ENCODE results near the gene NECTIN2.
A peak's percentile ranks its signal among the peaks of the same experiment; 100 is the strongest.
"Not testable (repeated sequence)": the region's sequence is repeated elsewhere in the genome, so short reads cannot be mapped to it uniquely, and the experiment has no call there.

The NECTIN2 gene

GRCh38 chr19:44855606-44856005, 9.5 kb downstream of the NECTIN2 start:
- no peak for DNase-seq

- peak; percentile 47 for DNase-seq
Observed at GRCh38 chr19:44856421-44857083, 10.5 kb downstream of the NECTIN2 start.

GRCh38 chr19:44857837-44858236, 11.7 kb downstream of the NECTIN2 start:
- no peak for DNase-seq

- DNase-seq, result not testable (repeated sequence)
Observed at GRCh38 chr19:44861576-44861975, 15.5 kb downstream of the NECTIN2 start.

GRCh38 chr19:44863990-44864389, 17.9 kb downstream of the NECTIN2 start:
- no peak for DNase-seq

- no peak for DNase-seq
Observed at GRCh38 chr19:44865196-44865767, 19.2 kb downstream of the NECTIN2 start.

GRCh38 chr19:44866664-44867063, 20.6 kb downstream of the NECTIN2 start:
- peak; percentile 28 for DNase-seq

GRCh38 chr19:44867578-44867977, 21.5 kb downstream of the NECTIN2 start:
- DNase-seq, result no peak

GRCh38 chr19:44869733-44870470, 23.8 kb downstream of the NECTIN2 start:
- peak; percentile 34 for DNase-seq

- no peak for DNase-seq
Observed at GRCh38 chr19:44871809-44872208, 25.7 kb downstream of the NECTIN2 start.

GRCh38 chr19:44872661-44873060, 26.6 kb downstream of the NECTIN2 start:
- DNase-seq, result no peak

- no peak for DNase-seq
Observed at GRCh38 chr19:44874317-44874716, 28.2 kb downstream of the NECTIN2 start.

- DNase-seq, result no peak
Observed at GRCh38 chr19:44875666-44876451, 29.8 kb downstream of the NECTIN2 start.

GRCh38 chr19:44876930-44877535, 30.9 kb downstream of the NECTIN2 start:
- DNase-seq, result no peak

GRCh38 chr19:44878120-44878865, 32.2 kb downstream of the NECTIN2 start:
- DNase-seq, result no peak

GRCh38 chr19:44879309-44880065, 33.4 kb downstream of the NECTIN2 start:
- no peak for DNase-seq

GRCh38 chr19:44882063-44882462, 36.0 kb downstream of the NECTIN2 start:
- no peak for DNase-seq

- DNase-seq, result not testable (repeated sequence)
Observed at GRCh38 chr19:44882619-44883397, 36.7 kb downstream of the NECTIN2 start.

GRCh38 chr19:44883922-44884321, 37.8 kb downstream of the NECTIN2 start:
- DNase-seq, result no peak

- no peak for DNase-seq
Observed at GRCh38 chr19:44884566-44884965, 38.5 kb downstream of the NECTIN2 start.

- no peak for DNase-seq
Observed at GRCh38 chr19:44886141-44886540, 40.0 kb downstream of the NECTIN2 start.
